ENCODE data around the gene HOXC6. TPM values are rescaled to one million over a fixed set of nuclear protein-coding genes. Genes with fewer than 3 reads are reported as not detected.

Gene HOXC6
- total and polyA plus RNA-seq, 9 of the 15 experiments (the other 6 are each of a cell fraction or from before 2014, with no cell fraction given), result 0.06 to 4.0 (median 1.4) TPM

DNA sequence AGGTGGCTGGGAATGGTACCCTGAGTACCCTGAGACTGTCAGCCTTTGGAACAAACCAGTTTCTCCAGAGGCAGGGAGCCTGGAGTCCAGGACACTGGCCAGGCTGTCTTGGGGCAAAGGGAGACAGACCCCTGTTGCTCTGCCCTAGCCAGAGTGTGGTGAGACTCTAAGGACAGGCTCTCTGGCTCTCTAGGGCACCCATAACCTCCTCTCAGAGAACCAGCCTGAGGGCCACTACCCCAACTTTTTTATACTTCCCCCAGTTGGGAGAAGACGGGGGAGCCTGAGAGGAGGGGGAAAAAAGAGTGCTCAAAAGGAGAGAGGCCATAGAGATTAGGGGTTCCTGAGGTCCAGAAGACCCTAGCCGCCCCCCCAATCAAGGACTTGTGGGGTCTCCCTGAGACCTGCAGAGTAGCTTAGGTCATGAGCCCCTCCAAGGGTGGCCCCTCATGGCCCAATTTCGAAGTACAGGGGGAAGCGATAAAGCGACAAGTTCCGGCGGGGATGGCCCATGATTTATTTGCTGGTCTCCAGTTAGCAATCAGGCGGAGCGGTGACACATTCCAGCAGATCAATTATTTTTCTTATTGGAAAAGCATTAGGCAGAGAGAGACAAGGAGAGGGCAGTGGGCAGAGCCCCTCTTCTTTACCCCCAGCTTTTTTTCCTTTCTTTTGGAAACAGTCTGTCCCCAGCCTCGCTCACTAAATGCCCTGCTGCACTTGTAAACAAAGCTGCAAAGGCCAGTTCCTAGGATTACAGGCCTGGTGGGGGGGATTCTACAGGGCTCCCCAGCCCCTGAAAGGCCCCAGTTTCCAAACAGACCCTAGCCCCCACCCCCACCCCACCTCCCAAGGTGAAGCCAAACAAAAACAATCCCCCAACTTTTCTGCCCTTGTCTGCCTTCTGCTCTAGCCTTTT is 17.9 kb upstream of the HOXC6 start:
- no peak for DNase-seq (ENCODE audit: extremely low read depth in 1 of 4, low spot score in 3 of 4)
- peak overlapping the region; percentile 68 for H3K4me2 ChIP-seq (ENCODE audit: insufficient read depth, low read length)
- H2AFZ ChIP-seq (ENCODE audit: low read depth, low read length), result peak overlapping the region; percentile 82
- no TSS peak for BruUV-seq (replicated peaks)
- no peaks in the 10 kb centered on the region; the same call in 2 of the 3 replicates for H3K79me2 ChIP-seq (ENCODE audit: control insufficient read depth, insufficient read depth, low read length)
- peaks cover 14 to 23% of the 10 kb centered on the region in 2 experiments for H3K4me1 ChIP-seq (replicated peaks in 1 of 2; ENCODE audit: control insufficient read depth in 2 of 2, insufficient read depth in 2 of 2, low read length in 2 of 2)
- no peaks in the 10 kb centered on the region for H3K9me3 ChIP-seq (replicated peaks; ENCODE audit: control insufficient read depth, insufficient read depth, low read depth, low read length)
- WGBS (ENCODE audit: insufficient coverage, low coverage, missing lambda C conversion rate), result 64% methylated on average over 7 of the region's 10 CpGs
- intact Hi-C loops (cut with micrococcal nuclease) (loop anchor here (10.0 kb wide), 1 partner anchor 284 kb away; no protein-coding TSS in a partner anchor), in situ Hi-C loops (cut with MboI) (no loop called here)
- ChIA-PET CTCF (ENCODE audit: low intra/inter-chr PET ratio) (interaction anchor here (0.9 kb wide), 1 partner anchor 191 kb away, joined by 3 read pairs; no protein-coding TSS in a partner anchor), POLR2A (interaction anchor here (0.8 to 0.9 kb wide), 2 partner anchors 14 to 191 kb away, joined by 3 read pairs; no protein-coding TSS in a partner anchor)
- no peaks in the 10 kb centered on the region for H3K9me1 ChIP-seq (ENCODE audit: control insufficient read depth, insufficient read depth, low read length)
- H4K20me1 ChIP-seq (replicated peaks; ENCODE audit: control insufficient read depth, insufficient read depth, low read length), result no peaks in the 10 kb centered on the region; the same call in 1 of the 2 replicates
- no peaks in the 10 kb centered on the region for H3K27me3 ChIP-seq (ENCODE audit: control insufficient read depth in 2 of 2, insufficient read depth in 2 of 2, low read length in 2 of 2)
- H3K9ac ChIP-seq (ENCODE audit: insufficient read depth in 1 of 2, low read depth in 2 of 2, low read length in 2 of 2), result peak overlapping the region; percentile 68 to 85; a peak in 2 of 4 replicates
- H3K27ac ChIP-seq (ENCODE audit: extremely low read depth, low read depth, low read length), result peak overlapping the region; percentile 59; the same call in 1 of the 3 replicates
- FAIRE-seq, result no peak
- H3K36me3 ChIP-seq (ENCODE audit: control insufficient read depth, insufficient read depth, low read length), result no peaks in the 10 kb centered on the region
- ATAC-seq, result no peak; the same call in 1 of the 3 replicates
- no peak overlapping the region for H3K4me3 ChIP-seq
- TF ChIP-seq HES1 (IDR thresholded peaks at IDR 0.05; ENCODE audit: low read depth) (no peak), SMC3 (conservative IDR thresholded peaks at IDR 0.05; ENCODE audit: insufficient read depth, low read depth, low read length) (no peak), SREBF2 (CRISPR knock-in tag; IDR thresholded peaks at IDR 0.05) (no peak), FOXK2 (conservative IDR thresholded peaks at IDR 0.05 in 1 of 2, IDR thresholded peaks at IDR 0.05 in 1 of 2; ENCODE audit: low read depth in 2 of 2) (0 out of 4 replicates have a peak, but pooled peaks of 1 of the 2 experiments have one; percentile 13), PTTG1 (tag; IDR thresholded peaks at IDR 0.05; ENCODE audit: low read depth) (no peak), XRCC5 (IDR thresholded peaks at IDR 0.05; ENCODE audit: low read depth, low read length) (no peak), ZBTB7A (IDR thresholded peaks at IDR 0.05; ENCODE audit: borderline replicate concordance, control insufficient read depth, low read depth, low read length) (0 out of 2 replicates have a peak, but pooled peaks have one; percentile 30), KAT2B (IDR thresholded peaks at IDR 0.05; ENCODE audit: low read depth, low read length) (no peak), HDGF (IDR thresholded peaks at IDR 0.05) (no peak), RBM25 (IDR thresholded peaks at IDR 0.05; ENCODE audit: low read depth, low read length, severe bottlenecking) (no peak), EWSR1 (IDR thresholded peaks at IDR 0.05; ENCODE audit: borderline replicate concordance, low read depth, partially characterized antibody) (no peak), PBX2 (CRISPR knock-in tag; IDR thresholded peaks at IDR 0.05; ENCODE audit: low read depth) (no peak), PBX2 (tag; conservative IDR thresholded peaks at IDR 0.05; ENCODE audit: low read depth) (peak; percentile 59), ZNF174 (CRISPR knock-in tag; IDR thresholded peaks at IDR 0.05) (no peak), ZBTB8A (IDR thresholded peaks at IDR 0.05; ENCODE audit: partially characterized antibody) (no peak), MEIS2 (IDR thresholded peaks at IDR 0.05; ENCODE audit: partially characterized antibody) (peak; percentile 62)
- TF ChIP-seq, protein P1, sequence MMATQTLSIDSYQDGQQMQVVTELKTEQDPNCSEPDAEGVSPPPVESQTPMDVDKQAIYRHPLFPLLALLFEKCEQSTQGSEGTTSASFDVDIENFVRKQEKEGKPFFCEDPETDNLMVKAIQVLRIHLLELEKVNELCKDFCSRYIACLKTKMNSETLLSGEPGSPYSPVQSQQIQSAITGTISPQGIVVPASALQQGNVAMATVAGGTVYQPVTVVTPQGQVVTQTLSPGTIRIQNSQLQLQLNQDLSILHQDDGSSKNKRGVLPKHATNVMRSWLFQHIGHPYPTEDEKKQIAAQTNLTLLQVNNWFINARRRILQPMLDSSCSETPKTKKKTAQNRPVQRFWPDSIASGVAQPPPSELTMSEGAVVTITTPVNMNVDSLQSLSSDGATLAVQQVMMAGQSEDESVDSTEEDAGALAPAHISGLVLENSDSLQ (IDR thresholded peaks at IDR 0.05), result peak; percentile 8; the same call in 1 of the 2 replicates
